ENCODE results near the gene SLAMF7. TPM values are rescaled to one million over a fixed set of nuclear protein-coding genes. Genes with fewer than 3 reads are reported as not detected.

Gene SLAMF7
- total and polyA plus RNA-seq, 2 experiments from 2014 or later, result 0.11 TPM; not detected in 1

GRCh38 chr1:160774886-160775719, 36.1 kb downstream of the SLAMF7 start:
- no peak for ATAC-seq
- Histone ChIP-seq H3K4me2 (no peak overlapping the region), H3K27ac (ENCODE audit: low read depth) (no peak overlapping the region), H3K27me3 (ENCODE audit: insufficient read depth) (no peaks in the 10 kb centered on the region), H3K4me3 (no peak overlapping the region), H3K79me2 (replicated peaks; ENCODE audit: insufficient read depth) (no peaks in the 10 kb centered on the region), H4K20me1 (replicated peaks; ENCODE audit: insufficient read depth) (no peaks in the 10 kb centered on the region), H2AFZ (no peak overlapping the region), H3F3A (replicated peaks; ENCODE audit: low read depth) (no peaks in the 10 kb centered on the region), H3K9me2 (ENCODE audit: insufficient read depth) (no peaks in the 10 kb centered on the region), H3K4me1 (ENCODE audit: insufficient read depth) (0 out of 2 replicates have a peak, but pooled peaks cover 3% of the 10 kb centered on the region), H3K36me3 (ENCODE audit: insufficient read depth) (0 out of 2 replicates have a peak, but pooled peaks cover 3% of the 10 kb centered on the region)
- no peak for DNase-seq (ENCODE audit: low spot score)
- peaks cover under 1% of the 10 kb centered on the region; the same call in 2 of the 3 replicates for H3K9me3 Mint-ChIP-seq
- H3K36me3 Mint-ChIP-seq (ENCODE audit: low read depth), result no peaks in the 10 kb centered on the region
- peaks cover 5% of the 10 kb centered on the region for H3K27me3 Mint-ChIP-seq (ENCODE audit: insufficient read depth, low read depth, poor library complexity)
- no peak for TF ChIP-seq NANOG (IDR thresholded peaks at IDR 0.05; ENCODE audit: borderline replicate concordance)
- TF ChIP-seq POLR2AphosphoS5 (IDR thresholded peaks at IDR 0.05; ENCODE audit: low read depth), result no peak
- no peak for TF ChIP-seq CTCF (conservative IDR thresholded peaks at IDR 0.05; ENCODE audit: low read depth in 2 of 2)
- no peak for TF ChIP-seq CREB1 (CRISPR knock-in tag; IDR thresholded peaks at IDR 0.05; ENCODE audit: low read depth)
- TF ChIP-seq REST (IDR thresholded peaks at IDR 0.05; ENCODE audit: unreplicated experiment), result no peak
- no peak for TF ChIP-seq ZNF462 (CRISPR knock-in tag; IDR thresholded peaks at IDR 0.05)
- no peak for TF ChIP-seq ZNF331 (CRISPR knock-in tag; IDR thresholded peaks at IDR 0.05; ENCODE audit: low read depth)
- no peak for TF ChIP-seq ETS1 (IDR thresholded peaks at IDR 0.05)
- no peak for TF ChIP-seq ZNF114 (CRISPR knock-in tag; IDR thresholded peaks at IDR 0.05)
- no peak for TF ChIP-seq EZH2 (IDR thresholded peaks at IDR 0.05; ENCODE audit: low read depth, unreplicated experiment)
- no peak for TF ChIP-seq JUNB (IDR thresholded peaks at IDR 0.05; ENCODE audit: unreplicated experiment)
- TF ChIP-seq EZH2phosphoT487 (IDR thresholded peaks at IDR 0.05; ENCODE audit: unreplicated experiment), result no peak
- TF ChIP-seq STAT1 (IDR thresholded peaks at IDR 0.05; ENCODE audit: unreplicated experiment), result no peak
- H3K4me3 Mint-ChIP-seq, result no peak overlapping the region
- H3K27ac Mint-ChIP-seq, result no peak overlapping the region
- H3K4me1 Mint-ChIP-seq, result no peaks in the 10 kb centered on the region; the same call in 1 of the 3 replicates
